A673 (cell line): ENCODE data around the gene SLC22A23. TPM values are rescaled to one million over a fixed set of nuclear protein-coding genes. Genes with fewer than 3 reads are reported as not detected.

Experiments used
- BruUV-seq: library from RNA; stranded (reverse); fragments of 400-500 nt; replicated peaks from 2 replicates; lab custom pipeline; 2021; lab: Mats Ljungman, UMichigan
- CTCF ChIA-PET: fragments of 300-600 bp; sonication (Branson Sonifier 250); formaldehyde crosslinking; loops from one replicate; lab custom pipeline; 2022; ENCODE audit warnings: antibody characterized with exemption; lab: Charles Lee
- POLR2A ChIA-PET: fragments of 300-600 bp; sonication (Branson Sonifier 250); formaldehyde crosslinking; loops from one replicate; lab custom pipeline; 2022; ENCODE audit warnings: antibody characterized with exemption; ENCODE audit not compliant: low non-redundant PET; lab: Charles Lee
- DNase-seq: peaks from one replicate; pipeline ENCODE4 v3.0.0-alpha.2; 2015; ENCODE audit warnings: low spot score
- H3K27ac ChIP-seq: fragments of 200-600 bp; sonication (generic); 2 replicates; pipeline ENCODE4 v1.5.1; 2016; ENCODE audit warnings: mixed run types, low read depth, mild to moderate bottlenecking, mixed read lengths, antibody characterized with exemption, low read length; ENCODE audit not compliant: poor library complexity, severe bottlenecking
- H3K27me3 ChIP-seq: fragments of 200-600 bp; sonication (generic); replicated peaks from 2 replicates; pipeline ENCODE4 v1.6.1; 2017; ENCODE audit warnings: mixed run types, low read depth, mild to moderate bottlenecking, mixed read lengths, antibody characterized with exemption, low read length; ENCODE audit not compliant: insufficient read depth, poor library complexity
- H3K36me3 ChIP-seq: fragments of 200-600 bp; sonication (generic); 2 replicates; pipeline ENCODE4 v1.6.1; 2016; ENCODE audit warnings: mixed run types, mild to moderate bottlenecking, mixed read lengths, antibody characterized with exemption, low read length; ENCODE audit not compliant: insufficient read depth, poor library complexity, severe bottlenecking
- H3K4me1 ChIP-seq: fragments of 200-600 bp; sonication (generic); 2 replicates; pipeline ENCODE4 v1.6.1; 2017; ENCODE audit warnings: mixed run types, mild to moderate bottlenecking, mixed read lengths, antibody characterized with exemption, low read length; ENCODE audit not compliant: insufficient read depth, poor library complexity, severe bottlenecking
- H3K4me3 ChIP-seq: fragments of 200-600 bp; sonication (generic); 2 replicates; pipeline ENCODE4 v1.5.1; 2016; ENCODE audit warnings: low read depth, mixed run types, mild to moderate bottlenecking, mixed read lengths, low read length; ENCODE audit not compliant: poor library complexity, severe bottlenecking
- H3K9me3 ChIP-seq: fragments of 200-600 bp; sonication (generic); 2 replicates; pipeline ENCODE4 v1.6.1; 2016; ENCODE audit warnings: mixed run types, low read depth, mild to moderate bottlenecking, mixed read lengths, antibody characterized with exemption, low read length; ENCODE audit not compliant: poor library complexity, severe bottlenecking
- EZH2 ChIP-seq: fragments of 200-600 bp; sonication (generic); IDR thresholded peaks from 2 replicates; pipeline ENCODE4 v1.6.1; 2017; ENCODE audit warnings: borderline replicate concordance, low read depth, mild to moderate bottlenecking, mixed read lengths, antibody characterized with exemption, low read length; ENCODE audit not compliant: poor library complexity, severe bottlenecking
- intact Hi-C: fragments of 100-400 bp; cut with micrococcal nuclease; formaldehyde crosslinking; loops from one replicate; pipeline ENCODE4 v1.10.0; 2022; ENCODE audit not compliant: unreplicated experiment
- total RNA-seq: library from RNA; stranded (reverse); gene quantifications from 2 replicates; pipeline ENCODE4 v1.2.3, GENCODE V29; 2021
- TF ChIP-seq, protein P1 (sequence below): fragments of 300-800, 200-600 bp; sonication (generic); conservative IDR thresholded peaks from 2 replicates; pipeline ENCODE4 v1.5.1; 2017; ENCODE audit warnings: low read depth, mild to moderate bottlenecking, antibody characterized with exemption, low read length, moderate library complexity, mixed read lengths

Gene SLC22A23
- total RNA-seq, 1 experiment from 2014 or later: 6.2 TPM

DNA sequence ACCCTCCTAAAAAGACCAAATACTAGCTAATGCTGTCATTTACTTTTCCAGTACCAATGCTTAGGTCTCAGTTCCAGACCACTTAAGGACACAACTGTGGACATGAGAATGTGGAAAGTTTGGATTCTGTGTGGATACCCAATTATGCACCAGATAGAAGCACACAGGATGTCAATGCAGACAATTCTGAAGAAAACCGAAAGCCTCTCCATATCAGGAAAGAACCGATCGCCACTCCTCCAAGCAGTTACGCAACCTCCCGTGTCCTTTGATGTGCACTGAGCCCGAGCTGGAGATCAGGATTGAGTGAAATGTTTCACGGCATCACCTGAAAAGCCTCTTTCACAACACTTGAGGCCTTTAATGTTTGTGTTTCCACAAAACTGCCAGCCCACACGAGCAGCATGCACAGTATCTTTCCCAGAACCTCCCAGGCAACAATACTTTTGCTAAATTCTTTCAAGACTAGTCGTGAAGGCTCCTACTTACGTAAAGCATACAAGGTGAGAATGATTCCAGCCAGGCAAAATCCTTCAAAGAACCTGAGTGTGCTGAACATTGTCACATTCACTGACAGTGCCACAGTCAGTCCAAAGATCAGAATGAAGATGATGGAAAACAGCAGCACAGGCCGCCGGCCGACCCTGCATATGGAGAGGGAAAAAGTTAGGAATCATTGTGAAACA is 47.0 kb downstream of the SLC22A23 start:
- Histone ChIP-seq H3K4me1 (no peaks in the 10 kb centered on the region), H3K4me3 (no peak overlapping the region), H3K27ac (no peak overlapping the region), H3K36me3 (no peaks in the 10 kb centered on the region), H3K9me3 (no peaks in the 10 kb centered on the region), H3K27me3 (no peaks in the 10 kb centered on the region)
- BruUV-seq: no TSS peak
- TF ChIP-seq, protein P1, sequence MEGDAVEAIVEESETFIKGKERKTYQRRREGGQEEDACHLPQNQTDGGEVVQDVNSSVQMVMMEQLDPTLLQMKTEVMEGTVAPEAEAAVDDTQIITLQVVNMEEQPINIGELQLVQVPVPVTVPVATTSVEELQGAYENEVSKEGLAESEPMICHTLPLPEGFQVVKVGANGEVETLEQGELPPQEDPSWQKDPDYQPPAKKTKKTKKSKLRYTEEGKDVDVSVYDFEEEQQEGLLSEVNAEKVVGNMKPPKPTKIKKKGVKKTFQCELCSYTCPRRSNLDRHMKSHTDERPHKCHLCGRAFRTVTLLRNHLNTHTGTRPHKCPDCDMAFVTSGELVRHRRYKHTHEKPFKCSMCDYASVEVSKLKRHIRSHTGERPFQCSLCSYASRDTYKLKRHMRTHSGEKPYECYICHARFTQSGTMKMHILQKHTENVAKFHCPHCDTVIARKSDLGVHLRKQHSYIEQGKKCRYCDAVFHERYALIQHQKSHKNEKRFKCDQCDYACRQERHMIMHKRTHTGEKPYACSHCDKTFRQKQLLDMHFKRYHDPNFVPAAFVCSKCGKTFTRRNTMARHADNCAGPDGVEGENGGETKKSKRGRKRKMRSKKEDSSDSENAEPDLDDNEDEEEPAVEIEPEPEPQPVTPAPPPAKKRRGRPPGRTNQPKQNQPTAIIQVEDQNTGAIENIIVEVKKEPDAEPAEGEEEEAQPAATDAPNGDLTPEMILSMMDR: no peak
- TF ChIP-seq EZH2: no peak
- CTCF ChIA-PET: interaction anchor here (1.4 kb wide), 1 partner anchor 323 kb away, joined by 8 read pairs; no protein-coding TSS in a partner anchor
- DNase-seq: no peak
- POLR2A ChIA-PET: no interaction called here
- intact Hi-C loops: loop anchor here (5.0 kb wide), 1 partner anchor 133 kb away; no protein-coding TSS in a partner anchor

DNA sequence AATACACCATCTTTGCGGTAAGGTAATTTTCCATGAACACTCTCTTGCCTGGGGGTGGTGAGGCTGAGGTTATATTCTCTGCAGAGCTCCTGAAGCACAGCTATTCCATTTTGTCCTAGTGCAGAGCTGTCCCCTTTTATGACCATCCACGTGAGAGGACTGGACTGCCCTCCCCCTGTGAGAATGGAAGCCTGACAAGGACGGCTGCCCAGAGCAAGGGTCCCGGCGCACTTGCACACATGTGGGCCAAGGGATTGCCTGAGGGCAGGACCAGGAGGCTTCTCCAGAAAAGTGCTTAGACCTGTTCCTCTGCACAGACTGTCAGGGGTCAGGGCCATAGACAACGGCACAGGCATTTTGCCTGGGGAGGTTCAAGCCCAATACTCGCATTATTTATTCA is 48.2 kb downstream of the SLC22A23 start:
- Histone ChIP-seq H3K27me3 (no peaks in the 10 kb centered on the region), H3K4me3 (no peak overlapping the region), H3K4me1 (no peaks in the 10 kb centered on the region), H3K36me3 (no peaks in the 10 kb centered on the region), H3K9me3 (no peaks in the 10 kb centered on the region), H3K27ac (no peak overlapping the region)
- POLR2A ChIA-PET: no interaction called here
- TF ChIP-seq, protein P1: no peak
- no peak for TF ChIP-seq EZH2
- CTCF ChIA-PET: interaction anchor here (0.6 kb wide), 1 partner anchor 238 kb away, joined by 9 read pairs; no protein-coding TSS in a partner anchor
- no TSS peak for BruUV-seq
- no peak for DNase-seq
- intact Hi-C loops: no loop called here

DNA sequence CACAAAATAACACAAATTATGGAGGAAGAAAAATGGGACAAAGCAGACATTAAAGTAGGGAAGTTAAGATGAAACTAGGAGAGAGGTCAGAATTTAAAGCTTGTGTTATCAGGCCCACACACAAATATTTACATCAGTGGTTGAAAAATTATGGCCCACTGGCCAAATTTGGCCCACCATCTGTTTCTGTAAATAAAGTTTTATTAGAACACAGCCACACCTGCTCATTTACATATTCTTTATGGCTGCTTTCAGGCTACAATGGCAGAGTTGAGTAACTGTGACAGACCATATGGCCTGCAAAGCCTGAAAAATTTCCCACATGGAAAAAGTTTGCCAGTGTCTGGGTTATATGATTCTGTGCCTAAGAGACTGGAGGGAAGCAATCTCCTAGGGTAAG is 49.0 kb downstream of the SLC22A23 start:
- H3K27ac ChIP-seq: no peak overlapping the region
- no peaks in the 10 kb centered on the region for H3K27me3 ChIP-seq
- intact Hi-C loops: no loop called here
- H3K4me1 ChIP-seq: no peaks in the 10 kb centered on the region
- H3K4me3 ChIP-seq: no peak overlapping the region
- no peaks in the 10 kb centered on the region for H3K36me3 ChIP-seq
- no peaks in the 10 kb centered on the region for H3K9me3 ChIP-seq
- POLR2A ChIA-PET: no interaction called here
- no TSS peak for BruUV-seq
- no peak for DNase-seq
- TF ChIP-seq EZH2: no peak
- TF ChIP-seq, protein P1: no peak
- CTCF ChIA-PET: no interaction called here
